ENCODE results near the gene ALK.

The ALK gene

GRCh38 chr2:29463181-29463900 lies 458.0 kb downstream of the ALK start:
- no peak for TF ChIP-seq CTCF (IDR thresholded peaks at IDR 0.05; ENCODE audit: insufficient read depth, low read depth, low read length, missing control alignments)
- no peak overlapping the region for H3K4me3 ChIP-seq (ENCODE audit: low read depth, low read length)
- DNase-seq (ENCODE audit: low read depth) = no peak

GRCh38 chr2:29462293-29462692 lies 459.1 kb downstream of the ALK start:
- no peak for TF ChIP-seq CTCF (IDR thresholded peaks at IDR 0.05; ENCODE audit: insufficient read depth, low read depth, low read length, missing control alignments)
- no peak for DNase-seq (ENCODE audit: low read depth)
- no peak overlapping the region for H3K4me3 ChIP-seq (ENCODE audit: low read depth, low read length)

- H3K4me3 ChIP-seq (ENCODE audit: low read depth, low read length) = no peak overlapping the region
- no peak for TF ChIP-seq CTCF (IDR thresholded peaks at IDR 0.05; ENCODE audit: insufficient read depth, low read depth, low read length, missing control alignments)
- DNase-seq (ENCODE audit: low read depth) = no peak
Measured at GRCh38 chr2:29460190-29460589, 461.2 kb downstream of the ALK start.

GRCh38 chr2:29459445-29460179 lies 461.8 kb downstream of the ALK start:
- DNase-seq (ENCODE audit: low read depth) = no peak
- no peak overlapping the region for H3K4me3 ChIP-seq (ENCODE audit: low read depth, low read length)
- TF ChIP-seq CTCF (IDR thresholded peaks at IDR 0.05; ENCODE audit: insufficient read depth, low read depth, low read length, missing control alignments) = no peak

- H3K4me3 ChIP-seq (ENCODE audit: low read depth, low read length) = no peak overlapping the region
- TF ChIP-seq CTCF (IDR thresholded peaks at IDR 0.05; ENCODE audit: insufficient read depth, low read depth, low read length, missing control alignments) = no peak
Measured at GRCh38 chr2:29456429-29456828, 465.0 kb downstream of the ALK start.

GRCh38 chr2:29455200-29455860 lies 466.1 kb downstream of the ALK start:
- no peak overlapping the region for H3K4me3 ChIP-seq (ENCODE audit: low read depth, low read length)
- TF ChIP-seq CTCF (IDR thresholded peaks at IDR 0.05; ENCODE audit: insufficient read depth, low read depth, low read length, missing control alignments) = no peak
- no peak for DNase-seq (ENCODE audit: low read depth)

More at GRCh38 chr2:29456429-29456828, 465.0 kb downstream of the ALK start:
- DNase-seq (ENCODE audit: low read depth) = no peak

Data from GM12865 (cell line).